ENCODE results near the gene PPFIBP1. TPM values are rescaled to one million over a fixed set of nuclear protein-coding genes. Genes with fewer than 3 reads are reported as not detected.
A peak's percentile ranks its signal among the peaks of the same experiment; 100 is the strongest.

Gene PPFIBP1
- total and polyA plus RNA-seq, 2 of the 8 experiments (the other 6 are each of a cell fraction or from before 2014, with no cell fraction given) = 7.7 to 31.3 TPM

GRCh38 chr12:27703720-27704452 lies 179.9 kb downstream of the PPFIBP1 start:
- peak; percentile 94 for FAIRE-seq
- TF ChIP-seq FOSL1 (IDR thresholded peaks at IDR 0.05; ENCODE audit: insufficient read depth, low read depth, low read length) = no peak
- no peak for TF ChIP-seq CHD1 (IDR thresholded peaks at IDR 0.05; ENCODE audit: low read depth, low read length)
- 0 out of 2 replicates have a peak, but pooled peaks have one; percentile 27 for TF ChIP-seq CEBPB (IDR thresholded peaks at IDR 0.05; ENCODE audit: low read depth, low read length)
- no peak for TF ChIP-seq SP1 (IDR thresholded peaks at IDR 0.05; ENCODE audit: low read depth, low read length)
- TF ChIP-seq BACH1 (IDR thresholded peaks at IDR 0.05; ENCODE audit: low read length) = no peak
- no peak for TF ChIP-seq ASH2L (IDR thresholded peaks at IDR 0.05; ENCODE audit: low read length)
- no peak for TF ChIP-seq YY1 (IDR thresholded peaks at IDR 0.05; ENCODE audit: low read depth, low read length)
- no peak for TF ChIP-seq SIRT6 (IDR thresholded peaks at IDR 0.05; ENCODE audit: low read length)
- TF ChIP-seq USF2 (IDR thresholded peaks at IDR 0.05; ENCODE audit: low read length) = no peak
- no peak for TF ChIP-seq POU5F1 (IDR thresholded peaks at IDR 0.05; ENCODE audit: low read depth, low read length)
- no peak for TF ChIP-seq HDAC6 (IDR thresholded peaks at IDR 0.05; ENCODE audit: low read depth, low read length)
- TF ChIP-seq POLR2A (IDR thresholded peaks at IDR 0.05; ENCODE audit: control extremely low read depth in 1 of 2, low read depth in 2 of 2, low read length in 2 of 2) = no peak
- TF ChIP-seq RAD21 (IDR thresholded peaks at IDR 0.05 in 1 of 2, conservative IDR thresholded peaks at IDR 0.05 in 1 of 2; ENCODE audit: low read depth in 2 of 2, low read length in 2 of 2) = peak; percentile 77 to 80

More at GRCh38 chr12:27703720-27704452, 179.9 kb downstream of the PPFIBP1 start:
- Histone ChIP-seq H3K56ac (replicated peaks; ENCODE audit: insufficient read length, low read depth, low read length) (no peak overlapping the region), H2BK12ac (ENCODE audit: low read depth, low read length) (peak overlapping the region; percentile 32; the same call in 1 of the 2 replicates), H3K9me3 (ENCODE audit: insufficient read depth in 2 of 2, low read depth in 1 of 2, low read length in 1 of 2) (no peaks in the 10 kb centered on the region), H3K14ac (ENCODE audit: insufficient read length) (no peak overlapping the region), H3K23ac (ENCODE audit: insufficient read length) (no peak overlapping the region), H3K4me2 (ENCODE audit: insufficient read depth in 1 of 2, low read depth in 2 of 2, low read length in 2 of 2) (no peak overlapping the region), H2BK20ac (ENCODE audit: low read length) (no peak overlapping the region), H4K8ac (ENCODE audit: extremely low read depth, insufficient read depth, low read length) (no peak overlapping the region), H3K4me3 (ENCODE audit: extremely low read depth in 1 of 4, insufficient read depth in 2 of 4, low read depth in 3 of 4, low read length in 4 of 4) (no peak overlapping the region), H3K27ac (ENCODE audit: low read depth, low read length) (no peak overlapping the region), H2BK15ac (ENCODE audit: low read length) (no peak overlapping the region), H3K4ac (replicated peaks; ENCODE audit: insufficient read length, low read depth, low read length) (no peak overlapping the region), H3K79me1 (ENCODE audit: low read depth, low read length) (no peaks in the 10 kb centered on the region), H4K91ac (replicated peaks; ENCODE audit: insufficient read length, low read length) (no peak overlapping the region), H3K23me2 (ENCODE audit: low read depth, low read length) (no peaks in the 10 kb centered on the region), H2AK5ac (ENCODE audit: low read depth, low read length) (no peak overlapping the region), H3K36me3 (ENCODE audit: control insufficient read depth in 2 of 4, insufficient read depth in 4 of 4, low read length in 3 of 4) (no peaks in the 10 kb centered on the region), H3K4me1 (replicated peaks in 1 of 4; ENCODE audit: control insufficient read depth in 3 of 4, insufficient read depth in 4 of 4, low read length in 3 of 4) (no peaks in the 10 kb centered on the region), H3K18ac (ENCODE audit: extremely low read depth, low read length) (no peak overlapping the region), H4K20me1 (replicated peaks in 1 of 2; ENCODE audit: control insufficient read depth in 1 of 2, insufficient read depth in 2 of 2, low read length in 2 of 2) (no peaks in the 10 kb centered on the region), H3K79me2 (ENCODE audit: control insufficient read depth in 1 of 2, insufficient read depth in 2 of 2, low read length in 2 of 2) (no peaks in the 10 kb centered on the region), H3K9ac (replicated peaks in 1 of 4; ENCODE audit: extremely low read depth in 1 of 4, low read depth in 3 of 4, low read length in 3 of 4) (no peak overlapping the region), H2BK120ac (replicated peaks; ENCODE audit: low read depth, low read length) (no peak overlapping the region), H2BK5ac (ENCODE audit: low read depth, low read length) (no peak overlapping the region), H2AFZ (ENCODE audit: low read length) (no peak overlapping the region), H3K27me3 (replicated peaks in 1 of 4; ENCODE audit: control insufficient read depth in 3 of 4, extremely low read depth in 1 of 4, insufficient read depth in 3 of 4, low read length in 3 of 4) (no peaks in the 10 kb centered on the region), H4K5ac (ENCODE audit: insufficient read length, low read depth, low read length) (no peak overlapping the region)
- CTCF ChIA-PET (ENCODE audit: partially characterized antibody) = interaction anchor here (0.6 to 2.8 kb wide), 20 partner anchors 8 to 319 kb away, joined by 3 to 11 read pairs (median 4); partner anchors contain the start of gene REP15
- DNase-seq (ENCODE audit: low read depth in 1 of 2, low spot score in 2 of 2) = peak; percentile 19 to 85
- 40% methylated on average over 4 of the region's 4 CpGs; no CpG with 5 or more reads in 1 of the 2 experiments for WGBS, 2 experiments (ENCODE audit: extremely low coverage in 1 of 2, insufficient coverage in 1 of 2, insufficient read length in 1 of 2, insufficient replicate concordance in 2 of 2, low coverage in 1 of 2, low lambda C conversion rate in 2 of 2, missing lambda C conversion rate in 1 of 2)
- POLR2A ChIA-PET (ENCODE audit: partially characterized antibody) = interaction anchor here (0.7 kb wide), 1 partner anchor 77 kb away, joined by 3 read pairs; no protein-coding TSS in a partner anchor

Data from H1 (cell line).